ENCODE results near the gene CD9. TPM values are rescaled to one million over a fixed set of nuclear protein-coding genes. Genes with fewer than 3 reads are reported as not detected.
A peak's percentile ranks its signal among the peaks of the same experiment; 100 is the strongest.
"Not testable (repeated sequence)": the region's sequence is repeated elsewhere in the genome, so short reads cannot be mapped to it uniquely, and the experiment has no call there.

Gene CD9
- total RNA-seq, 6 donors from 2014 or later, result 96.4 to 716 (median 484) TPM

- Histone ChIP-seq H3K27me3 (no peaks in the 10 kb centered on the region), H3K9me3 (no peaks in the 10 kb centered on the region), H3K27ac (peak overlapping the region in 3 of 4 donors; percentile 24 to 54 (median 35)), H3K36me3 (no peaks in the 10 kb centered on the region), H3K4me3 (no peak overlapping the region), H3K4me1 (peaks cover 5 to 11% (median 8%) of the 10 kb centered on the region in 4 donors)
- TF ChIP-seq POLR2A (IDR thresholded peaks at IDR 0.05) (no peak), POLR2AphosphoS5 (IDR thresholded peaks at IDR 0.05) (no peak), CTCF (IDR thresholded peaks at IDR 0.05) (no peak), EP300 (IDR thresholded peaks at IDR 0.05) (no peak)
- ATAC-seq (ENCODE audit: low FRiP score in 2 of 2) (no peak), DNase-seq (no peak)
- WGBS, 2 donors, result 78 to 92% methylated on average over 11 of the region's 11 CpGs
Observed at GRCh38 chr12:6158749-6159148, 41.5 kb upstream of the CD9 start.

- DNase-seq, result peak in 1 of 2 donors; percentile 77
- not testable (repeated sequence) for H3K27me3 ChIP-seq; H3K9me3 ChIP-seq; H3K4me3 ChIP-seq; ATAC-seq (ENCODE audit: low FRiP score in 2 of 2); H3K27ac ChIP-seq; H3K36me3 ChIP-seq
- WGBS, 2 donors, result 86 to 93% methylated on average over 15 to 43 of the region's 50 CpGs
- peaks cover 5 to 11% (median 8%) of the 10 kb centered on the region in 4 donors for H3K4me1 ChIP-seq
Observed at GRCh38 chr12:6159166-6160011, 40.8 kb upstream of the CD9 start.

- not testable (repeated sequence) for H3K27me3 ChIP-seq; H3K4me3 ChIP-seq; ATAC-seq (ENCODE audit: low FRiP score in 2 of 2); H3K36me3 ChIP-seq; H3K9me3 ChIP-seq; H3K27ac ChIP-seq; DNase-seq
- peak in 1 of 4 donors; percentile 19 for TF ChIP-seq POLR2A (IDR thresholded peaks at IDR 0.05)
- peaks cover 5 to 11% (median 8%) of the 10 kb centered on the region in 4 donors for H3K4me1 ChIP-seq
- 85 to 95% methylated on average over 15 to 19 of the region's 19 CpGs for WGBS, 2 donors
Observed at GRCh38 chr12:6160049-6160649, 40.1 kb upstream of the CD9 start.

GRCh38 chr12:6161124-6161882, 38.9 kb upstream of the CD9 start:
- WGBS, 2 donors, result 44 to 56% methylated on average over 13 to 16 of the region's 16 CpGs
- H3K27ac ChIP-seq, result no peak overlapping the region
- no peaks in the 10 kb centered on the region for H3K9me3 ChIP-seq
- DNase-seq (no peak), ATAC-seq (ENCODE audit: low FRiP score in 2 of 2) (peak; percentile 49 to 65)
- H3K36me3 ChIP-seq, result no peaks in the 10 kb centered on the region
- H3K4me1 ChIP-seq, result peaks cover 5 to 11% (median 8%) of the 10 kb centered on the region in 4 donors
- TF ChIP-seq POLR2A (IDR thresholded peaks at IDR 0.05) (peak in 1 of 4 donors; percentile 5), CTCF (IDR thresholded peaks at IDR 0.05) (no peak), POLR2AphosphoS5 (IDR thresholded peaks at IDR 0.05) (no peak), EP300 (IDR thresholded peaks at IDR 0.05) (no peak)
- H3K27me3 ChIP-seq, result no peaks in the 10 kb centered on the region
- H3K4me3 ChIP-seq, result no peak overlapping the region

- Histone ChIP-seq H3K4me3 (no peak overlapping the region), H3K4me1 (peaks cover 19 to 29% (median 25%) of the 10 kb centered on the region in 4 donors), H3K36me3 (no peaks in the 10 kb centered on the region), H3K9me3 (no peaks in the 10 kb centered on the region), H3K27ac (no peak overlapping the region), H3K27me3 (no peaks in the 10 kb centered on the region)
- ATAC-seq (ENCODE audit: low FRiP score in 2 of 2), result no peak
- no peak for DNase-seq
- 88 to 90% methylated on average over 2 to 8 of the region's 8 CpGs for WGBS, 2 donors
- no peak for TF ChIP-seq POLR2A (IDR thresholded peaks at IDR 0.05)
- TF ChIP-seq CTCF (IDR thresholded peaks at IDR 0.05), result no peak
- no peak for TF ChIP-seq EP300 (IDR thresholded peaks at IDR 0.05)
- no peak for TF ChIP-seq POLR2AphosphoS5 (IDR thresholded peaks at IDR 0.05)
Observed at GRCh38 chr12:6163416-6164060, 36.7 kb upstream of the CD9 start.
